Fibroblast of lung (primary cell): Measurements from ENCODE around the gene EIF2S1.

Experiments
- CTCF ChIP-seq, 2 donors: IDR thresholded peaks in 1 of 2; conservative IDR thresholded peaks in 1 of 2; 1 replicate in 1 of 2; 2 replicates in 1 of 2; pipeline ENCODE4 v1.5.1; 2011 to 2012; ENCODE audit warnings: low read length in 2 of 2, control low read depth in 1 of 2, inconsistent platforms in 1 of 2, low read depth in 1 of 2, mild to moderate bottlenecking in 1 of 2
- EZH2 ChIP-seq: IDR thresholded peaks from 2 replicates; pipeline ENCODE4 v1.5.1; 2012; ENCODE audit warnings: low read length, control low read depth, mild to moderate bottlenecking; ENCODE audit errors: missing control alignments

- TF ChIP-seq CTCF (conservative IDR thresholded peaks at IDR 0.05 in 1 of 2, IDR thresholded peaks at IDR 0.05 in 1 of 2; ENCODE audit: low read depth in 1 of 2, low read length in 2 of 2) (no peak), EZH2 (no peak)
Observed at GRCh38 chr14:67410313-67410712, 50.2 kb downstream of the EIF2S1 start.
